ENCODE data around the gene ZNF689. TPM values are rescaled to one million over a fixed set of nuclear protein-coding genes. Genes with fewer than 3 reads are reported as not detected.
A peak's percentile ranks its signal among the peaks of the same experiment; 100 is the strongest.

The ZNF689 gene
- total RNA-seq, 1 experiment from 2014 or later, result 11.7 TPM

GRCh38 chr16:30559690-30560089 is 50.5 kb downstream of the ZNF689 start:
- Mint-ChIP-seq H3K4me3 (ENCODE audit: unreplicated experiment) (peak overlapping the region; percentile 78), H3K36me3 (ENCODE audit: insufficient read depth, unreplicated experiment) (peaks cover 5% of the 10 kb centered on the region)
- CTCF ChIA-PET, result interaction anchor here (0.6 kb wide), 1 partner anchor 24 kb away, joined by 3 read pairs; no protein-coding TSS in a partner anchor

GRCh38 chr16:30558789-30559377 is 51.3 kb downstream of the ZNF689 start:
- no peak for DNase-seq
- Mint-ChIP-seq H3K9me3 (ENCODE audit: unreplicated experiment) (no peaks in the 10 kb centered on the region), H3K4me3 (ENCODE audit: unreplicated experiment) (peak overlapping the region; percentile 78), H3K27me3 (ENCODE audit: insufficient read depth, unreplicated experiment) (no peaks in the 10 kb centered on the region), H3K36me3 (ENCODE audit: insufficient read depth, unreplicated experiment) (peaks cover 11% of the 10 kb centered on the region), H3K4me1 (ENCODE audit: low read depth, unreplicated experiment) (peaks cover 6% of the 10 kb centered on the region), H3K27ac (ENCODE audit: unreplicated experiment) (peak overlapping the region; percentile 53)
- Histone ChIP-seq H3K9me3 (no peaks in the 10 kb centered on the region), H3K4me1 (peaks cover 5% of the 10 kb centered on the region; the same call in 1 of the 2 replicates), H3K27me3 (replicated peaks; ENCODE audit: control insufficient read depth, insufficient read depth, low read length) (no peaks in the 10 kb centered on the region), H3K36me3 (ENCODE audit: control insufficient read depth, insufficient read depth, low read length) (peaks cover 2% of the 10 kb centered on the region), H3K4me3 (ENCODE audit: low read depth, low read length) (no peak overlapping the region)
- ChIA-PET POLR2A (interaction anchor here (0.6 to 1.5 kb wide), 9 partner anchors 10 to 188 kb away, joined by 3 to 20 read pairs (median 4); partner anchors contain the start of genes DCTPP1, PRR14, ZNF688 and ZNF747), CTCF (interaction anchor here (0.6 to 2.2 kb wide), 8 partner anchors 9 to 129 kb away, joined by 3 to 32 read pairs (median 6); partner anchors contain the start of genes DCTPP1, ZNF688, ZNF689 and ZNF747)
- BruUV-seq (replicated peaks), result TSS peak; percentile 82
- intact Hi-C loops (cut with micrococcal nuclease; ENCODE audit: unreplicated experiment), result loop anchor here (2.0 kb wide), 2 partner anchors 14 to 24 kb away; partner anchors contain the start of gene ZNF747
- no peak for TF ChIP-seq CTCF (IDR thresholded peaks at IDR 0.05; ENCODE audit: insufficient read depth in 1 of 2, low read depth in 1 of 2, low read length in 1 of 2, severe bottlenecking in 1 of 2, unreplicated experiment in 1 of 2)

More at GRCh38 chr16:30559690-30560089, 50.5 kb downstream of the ZNF689 start:
- H3K4me1 Mint-ChIP-seq (ENCODE audit: low read depth, unreplicated experiment), result peaks cover 6% of the 10 kb centered on the region
- H3K9me3 ChIP-seq, result no peaks in the 10 kb centered on the region
- H3K9me3 Mint-ChIP-seq (ENCODE audit: unreplicated experiment), result no peaks in the 10 kb centered on the region
- peaks cover 5% of the 10 kb centered on the region; the same call in 1 of the 2 replicates for H3K4me1 ChIP-seq
- H3K27ac Mint-ChIP-seq (ENCODE audit: unreplicated experiment), result peak overlapping the region; percentile 53
- intact Hi-C loops (cut with micrococcal nuclease; ENCODE audit: unreplicated experiment), result loop anchor here (2.0 kb wide), 2 partner anchors 13 to 25 kb away; partner anchors contain the start of gene ZNF747
- H3K27me3 Mint-ChIP-seq (ENCODE audit: insufficient read depth, unreplicated experiment), result no peaks in the 10 kb centered on the region
- no TSS peak for BruUV-seq (replicated peaks)
- no peak overlapping the region for H3K4me3 ChIP-seq (ENCODE audit: low read depth, low read length)
- POLR2A ChIA-PET, result no interaction called here
- DNase-seq, result no peak
- H3K36me3 ChIP-seq (ENCODE audit: control insufficient read depth, insufficient read depth, low read length), result peaks cover 2% of the 10 kb centered on the region
- H3K27me3 ChIP-seq (replicated peaks; ENCODE audit: control insufficient read depth, insufficient read depth, low read length), result no peaks in the 10 kb centered on the region
- no peak for TF ChIP-seq CTCF (IDR thresholded peaks at IDR 0.05; ENCODE audit: insufficient read depth in 1 of 2, low read depth in 1 of 2, low read length in 1 of 2, severe bottlenecking in 1 of 2, unreplicated experiment in 1 of 2)

GRCh38 chr16:30557957-30558788 is 52.0 kb downstream of the ZNF689 start, which contains the start of gene ZNF764:
Gene ZNF764, minus strand, starts transcription at chr16:30558374. Its CDS starts 192 bp downstream, at chr16:30558182.
- intact Hi-C loops (cut with micrococcal nuclease; ENCODE audit: unreplicated experiment), result loop anchor here (2.0 kb wide), 2 partner anchors 15 to 23 kb away; partner anchors contain the start of gene ZNF747
- Mint-ChIP-seq H3K9me3 (ENCODE audit: unreplicated experiment) (no peaks in the 10 kb centered on the region), H3K27me3 (ENCODE audit: insufficient read depth, unreplicated experiment) (no peaks in the 10 kb centered on the region), H3K4me1 (ENCODE audit: low read depth, unreplicated experiment) (peaks cover 6% of the 10 kb centered on the region), H3K27ac (ENCODE audit: unreplicated experiment) (peak within 1 kb of the TSS; percentile 53), H3K36me3 (ENCODE audit: insufficient read depth, unreplicated experiment) (peaks cover 18% of the 10 kb centered on the region), H3K4me3 (ENCODE audit: unreplicated experiment) (peak within 1 kb of the TSS; percentile 78)
- BruUV-seq (replicated peaks), result no TSS peak
- peak; percentile 96 to 97 for DNase-seq
- Histone ChIP-seq H3K9me3 (no peaks in the 10 kb centered on the region), H3K4me3 (ENCODE audit: low read depth, low read length) (peak within 1 kb of the TSS; percentile 72), H3K4me1 (peaks cover 5% of the 10 kb centered on the region; the same call in 1 of the 2 replicates), H3K36me3 (ENCODE audit: control insufficient read depth, insufficient read depth, low read length) (peaks cover 2% of the 10 kb centered on the region), H3K27me3 (replicated peaks; ENCODE audit: control insufficient read depth, insufficient read depth, low read length) (no peaks in the 10 kb centered on the region)
- POLR2A ChIA-PET, result interaction anchor here (0.6 to 1.5 kb wide), 12 partner anchors 9 to 187 kb away, joined by 3 to 20 read pairs (median 4); partner anchors contain the start of genes DCTPP1, PRR14, ZNF688 and ZNF747
- CTCF ChIA-PET, result interaction anchor here (0.9 to 2.2 kb wide), 7 partner anchors 10 to 128 kb away, joined by 4 to 32 read pairs (median 6); partner anchors contain the start of genes DCTPP1, ZNF688, ZNF689 and ZNF747
- TF ChIP-seq CTCF (IDR thresholded peaks at IDR 0.05; ENCODE audit: insufficient read depth in 1 of 2, low read depth in 1 of 2, low read length in 1 of 2, severe bottlenecking in 1 of 2, unreplicated experiment in 1 of 2), result no peak

Data from Caco-2 (cell line).